Smooth muscle cell (in vitro differentiated cells): Measurements from ENCODE around the gene PROC. TPM values are rescaled to one million over a fixed set of nuclear protein-coding genes. Genes with fewer than 3 reads are reported as not detected.
A peak's percentile ranks its signal among the peaks of the same experiment; 100 is the strongest.

Source experiments
- DNase-seq: peaks from one replicate; lab custom pipeline; 2025; ENCODE audit not compliant: unreplicated experiment; lab: John Stamatoyannopoulos, UW
- H2AFZ ChIP-seq: fragments of 200-600 bp; sonication (generic); 2 replicates; pipeline ENCODE4 v1.6.0; 2016; ENCODE audit warnings: antibody characterized with exemption, low read depth, mild to moderate bottlenecking
- H3F3A ChIP-seq: fragments of 200-600 bp; sonication (generic); 2 replicates; pipeline ENCODE4 v1.6.0; 2017; ENCODE audit warnings: antibody characterized with exemption, low read depth
- H3K27ac ChIP-seq: fragments of 200-600 bp; sonication (generic); 2 replicates; pipeline ENCODE4 v1.5.1; 2016; ENCODE audit warnings: low read depth, mild to moderate bottlenecking
- H3K27me3 ChIP-seq: fragments of 200-600 bp; sonication (generic); 2 replicates; pipeline ENCODE4 v1.6.1; 2016; ENCODE audit warnings: low read depth, mild to moderate bottlenecking
- H3K36me3 ChIP-seq: fragments of 200-600 bp; sonication (generic); 2 replicates; pipeline ENCODE4 v1.5.1; 2016; ENCODE audit warnings: low read depth
- H3K4me1 ChIP-seq: fragments of 200-600 bp; sonication (generic); 2 replicates; pipeline ENCODE4 v1.5.1; 2016; ENCODE audit warnings: low read depth
- H3K4me2 ChIP-seq: fragments of 200-600 bp; sonication (generic); 2 replicates; pipeline ENCODE4 v1.6.0; 2016; ENCODE audit warnings: mild to moderate bottlenecking
- H3K4me3 ChIP-seq: fragments of 200-600 bp; sonication (generic); 2 replicates; pipeline ENCODE4 v1.5.1; 2016; ENCODE audit warnings: mild to moderate bottlenecking
- H3K79me2 ChIP-seq: fragments of 200-600 bp; sonication (generic); 2 replicates; pipeline ENCODE4 v1.6.0; 2016; ENCODE audit warnings: low read depth, mild to moderate bottlenecking
- H3K9ac ChIP-seq: fragments of 200-600 bp; sonication (generic); 2 replicates; pipeline ENCODE4 v1.6.0; 2016; ENCODE audit warnings: low read depth
- H3K9me3 ChIP-seq: fragments of 200-600 bp; sonication (generic); replicated peaks from 2 replicates; pipeline ENCODE4 v1.5.1; 2016; ENCODE audit warnings: low read depth
- H4K20me1 ChIP-seq: fragments of 200-600 bp; sonication (generic); 2 replicates; pipeline ENCODE4 v1.6.0; 2016; ENCODE audit warnings: low read depth
- WGBS: methylation state at CpG from one replicate; pipeline ENCODE4 v1.1.7; 2016; ENCODE audit warnings: low lambda C conversion rate; 5-methylcytosine and 5-hydroxymethylcytosine counted together
- polyA plus RNA-seq: library from polyadenylated mRNA; unstranded; fragments of >200 nt; fragmentation: Nextera tagmentation; extraction: Ambion mirVana; gene quantifications from 2 replicates; pipeline ENCODE4 v1.2.1, GENCODE V29; 2016
- total RNA-seq: library from RNA; depleted of rRNA; stranded (reverse); fragments of >200 nt; gene quantifications from 2 replicates; pipeline ENCODE4 v1.2.3, GENCODE V29; 2014
- TF ChIP-seq, protein P1 (sequence below): fragments of 200-600 bp; sonication (generic); IDR thresholded peaks from 2 replicates; pipeline ENCODE4 v1.5.1; 2017; ENCODE audit warnings: borderline replicate concordance, mild to moderate bottlenecking, antibody characterized with exemption; ENCODE audit not compliant: insufficient read depth, poor library complexity, severe bottlenecking

PROC gene
- total and polyA plus RNA-seq, 2 experiments from 2014 or later: 0.85 to 1.1 TPM

DNA sequence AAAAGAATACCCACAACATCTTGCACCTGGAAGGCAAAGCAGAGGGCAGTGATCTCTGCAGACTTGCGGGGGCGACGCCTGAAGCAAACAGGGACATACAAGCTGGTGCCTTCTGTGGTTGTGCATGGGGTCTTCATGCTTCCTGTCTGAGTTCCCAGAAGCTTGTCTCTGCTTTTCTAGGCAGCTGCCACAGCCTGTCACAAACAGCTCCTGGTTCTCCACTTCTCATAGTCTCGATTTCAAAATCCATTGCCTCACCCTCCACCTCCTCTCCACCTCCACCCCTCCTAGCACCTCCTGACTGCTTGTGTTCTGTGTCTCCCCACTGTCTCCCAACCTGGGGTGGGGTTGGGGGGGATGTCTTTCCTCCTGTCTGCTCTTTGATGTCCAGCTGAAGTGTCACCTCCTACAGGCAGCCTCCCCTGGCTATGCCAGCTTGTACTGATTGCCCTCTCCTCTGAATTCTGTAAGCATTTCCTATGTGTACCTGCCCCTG is 1.7 kb upstream of the PROC start:
- peak overlapping the region; percentile 78 for H2AFZ ChIP-seq
- TF ChIP-seq, protein P1, sequence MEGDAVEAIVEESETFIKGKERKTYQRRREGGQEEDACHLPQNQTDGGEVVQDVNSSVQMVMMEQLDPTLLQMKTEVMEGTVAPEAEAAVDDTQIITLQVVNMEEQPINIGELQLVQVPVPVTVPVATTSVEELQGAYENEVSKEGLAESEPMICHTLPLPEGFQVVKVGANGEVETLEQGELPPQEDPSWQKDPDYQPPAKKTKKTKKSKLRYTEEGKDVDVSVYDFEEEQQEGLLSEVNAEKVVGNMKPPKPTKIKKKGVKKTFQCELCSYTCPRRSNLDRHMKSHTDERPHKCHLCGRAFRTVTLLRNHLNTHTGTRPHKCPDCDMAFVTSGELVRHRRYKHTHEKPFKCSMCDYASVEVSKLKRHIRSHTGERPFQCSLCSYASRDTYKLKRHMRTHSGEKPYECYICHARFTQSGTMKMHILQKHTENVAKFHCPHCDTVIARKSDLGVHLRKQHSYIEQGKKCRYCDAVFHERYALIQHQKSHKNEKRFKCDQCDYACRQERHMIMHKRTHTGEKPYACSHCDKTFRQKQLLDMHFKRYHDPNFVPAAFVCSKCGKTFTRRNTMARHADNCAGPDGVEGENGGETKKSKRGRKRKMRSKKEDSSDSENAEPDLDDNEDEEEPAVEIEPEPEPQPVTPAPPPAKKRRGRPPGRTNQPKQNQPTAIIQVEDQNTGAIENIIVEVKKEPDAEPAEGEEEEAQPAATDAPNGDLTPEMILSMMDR: no peak
- peaks cover 6% of the 10 kb centered on the region for H3F3A ChIP-seq
- 59% methylated on average over 4 of the region's 4 CpGs for WGBS
- DNase-seq: no peak
- H3K4me2 ChIP-seq: peak overlapping the region; percentile 97
- H3K27me3 ChIP-seq: no peaks in the 10 kb centered on the region
- H3K4me1 ChIP-seq: peaks cover 8% of the 10 kb centered on the region
- no peak overlapping the region for H3K9ac ChIP-seq
- no peak overlapping the region for H3K27ac ChIP-seq
- H4K20me1 ChIP-seq: no peaks in the 10 kb centered on the region
- H3K36me3 ChIP-seq: no peaks in the 10 kb centered on the region
- no peaks in the 10 kb centered on the region for H3K79me2 ChIP-seq
- H3K9me3 ChIP-seq: peaks cover 5% of the 10 kb centered on the region
- peak overlapping the region; percentile 48 for H3K4me3 ChIP-seq

DNA sequence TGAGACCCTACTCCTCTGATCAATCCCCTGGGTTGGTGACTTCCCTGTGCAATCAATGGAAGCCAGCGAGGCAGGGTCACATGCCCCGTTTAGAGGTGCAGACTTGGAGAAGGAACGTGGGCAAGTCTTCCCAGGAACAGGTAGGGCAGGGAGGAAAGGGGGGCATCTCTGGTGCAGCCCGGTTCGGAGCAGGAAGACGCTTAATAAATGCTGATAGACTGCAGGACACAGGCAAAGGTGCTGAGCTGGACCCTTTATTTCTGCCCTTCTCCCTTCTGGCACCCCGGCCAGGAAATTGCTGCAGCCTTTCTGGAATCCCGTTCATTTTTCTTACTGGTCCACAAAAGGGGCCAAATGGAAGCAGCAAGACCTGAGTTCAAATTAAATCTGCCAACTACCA is 821 bp upstream of the PROC start:
- no peak overlapping the region for H2AFZ ChIP-seq

DNA sequence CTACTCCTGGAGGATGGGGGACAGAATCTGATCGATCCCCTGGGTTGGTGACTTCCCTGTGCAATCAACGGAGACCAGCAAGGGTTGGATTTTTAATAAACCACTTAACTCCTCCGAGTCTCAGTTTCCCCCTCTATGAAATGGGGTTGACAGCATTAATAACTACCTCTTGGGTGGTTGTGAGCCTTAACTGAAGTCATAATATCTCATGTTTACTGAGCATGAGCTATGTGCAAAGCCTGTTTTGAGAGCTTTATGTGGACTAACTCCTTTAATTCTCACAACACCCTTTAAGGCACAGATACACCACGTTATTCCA is 844 bp downstream of the PROC start:
- peaks cover 21% of the 10 kb centered on the region for H3K27me3 ChIP-seq
- DNase-seq: no peak
- no peaks in the 10 kb centered on the region for H3K79me2 ChIP-seq
- H3K4me3 ChIP-seq: no peak overlapping the region
- H3K27ac ChIP-seq: no peak overlapping the region
- 95% methylated on average over 4 of the region's 4 CpGs for WGBS
- no peak overlapping the region for H2AFZ ChIP-seq
- H3K4me2 ChIP-seq: no peak overlapping the region
- H3K36me3 ChIP-seq: no peaks in the 10 kb centered on the region
- H3K4me1 ChIP-seq: peaks cover 8% of the 10 kb centered on the region
- H3F3A ChIP-seq: peaks cover 2% of the 10 kb centered on the region
- H3K9me3 ChIP-seq: no peaks in the 10 kb centered on the region
- no peak overlapping the region for H3K9ac ChIP-seq
- TF ChIP-seq, protein P1: no peak
- H4K20me1 ChIP-seq: no peaks in the 10 kb centered on the region

More for the DNA sequence above, 821 bp upstream of the PROC start:
- Histone ChIP-seq H3F3A (peaks cover 6% of the 10 kb centered on the region), H3K79me2 (no peaks in the 10 kb centered on the region), H3K9ac (no peak overlapping the region), H3K4me1 (peaks cover 8% of the 10 kb centered on the region), H3K9me3 (peaks cover 5% of the 10 kb centered on the region), H3K36me3 (no peaks in the 10 kb centered on the region), H3K4me3 (no peak overlapping the region), H4K20me1 (no peaks in the 10 kb centered on the region), H3K4me2 (no peak overlapping the region), H3K27me3 (peaks cover 5% of the 10 kb centered on the region), H3K27ac (no peak overlapping the region)
- DNase-seq: no peak
- TF ChIP-seq, protein P1: no peak
- 92% methylated on average over 8 of the region's 8 CpGs for WGBS

DNA sequence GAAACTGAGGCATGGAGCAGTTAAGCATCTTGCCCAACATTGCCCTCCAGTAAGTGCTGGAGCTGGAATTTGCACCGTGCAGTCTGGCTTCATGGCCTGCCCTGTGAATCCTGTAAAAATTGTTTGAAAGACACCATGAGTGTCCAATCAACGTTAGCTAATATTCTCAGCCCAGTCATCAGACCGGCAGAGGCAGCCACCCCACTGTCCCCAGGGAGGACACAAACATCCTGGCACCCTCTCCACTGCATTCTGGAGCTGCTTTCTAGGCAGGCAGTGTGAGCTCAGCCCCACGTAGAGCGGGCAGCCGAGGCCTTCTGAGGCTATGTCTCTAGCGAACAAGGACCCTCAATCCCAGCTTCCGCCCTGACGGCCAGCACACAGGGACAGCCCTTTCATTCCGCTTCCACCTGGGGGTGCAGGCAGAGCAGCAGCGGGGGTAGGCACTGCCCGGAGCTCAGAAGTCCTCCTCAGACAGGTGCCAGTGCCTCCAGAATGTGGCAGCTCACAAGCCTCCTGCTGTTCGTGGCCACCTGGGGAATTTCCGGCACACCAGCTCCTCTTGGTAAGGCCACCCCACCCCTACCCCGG is 1.3 kb downstream of the PROC start:
- no peak overlapping the region for H3K27ac ChIP-seq
- 93% methylated on average over 15 of the region's 15 CpGs for WGBS

More for the DNA sequence above, 1.3 kb downstream of the PROC start:
- TF ChIP-seq, protein P1: no peak
- H3K4me1 ChIP-seq: peaks cover 8% of the 10 kb centered on the region
- peaks cover 26% of the 10 kb centered on the region for H3K27me3 ChIP-seq
- H2AFZ ChIP-seq: no peak overlapping the region
- no peak overlapping the region for H3K9ac ChIP-seq
- H3K79me2 ChIP-seq: no peaks in the 10 kb centered on the region
- H3K4me3 ChIP-seq: no peak overlapping the region
- H3K9me3 ChIP-seq: no peaks in the 10 kb centered on the region
- no peaks in the 10 kb centered on the region for H4K20me1 ChIP-seq
- no peaks in the 10 kb centered on the region for H3K36me3 ChIP-seq
- DNase-seq: no peak
- no peak overlapping the region for H3K4me2 ChIP-seq
- peaks cover 4% of the 10 kb centered on the region for H3F3A ChIP-seq
